Measurements from ENCODE around the gene COL15A1.
"Not testable (repeated sequence)": the region's sequence is repeated elsewhere in the genome, so short reads cannot be mapped to it uniquely, and the experiment has no call there.

COL15A1 gene

DNA sequence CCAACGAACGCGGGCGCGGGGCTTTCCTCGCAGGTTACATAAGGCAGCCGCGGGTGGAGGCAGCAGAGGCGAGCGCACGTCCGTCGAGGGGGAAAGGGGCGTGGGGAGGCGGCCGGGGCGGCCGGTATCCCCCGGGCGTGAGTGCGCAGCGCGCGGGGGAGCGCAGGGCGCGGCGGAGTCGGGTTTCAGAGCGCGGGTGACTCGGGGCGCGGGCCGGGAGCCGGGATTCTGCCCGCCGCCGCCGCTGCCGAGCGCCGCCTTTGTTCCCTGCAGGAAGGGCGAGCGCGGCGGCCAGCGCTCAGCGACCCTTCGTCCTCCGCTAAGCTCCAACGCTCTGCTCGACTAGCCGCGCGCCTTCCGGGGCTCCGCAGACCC, at the start of gene COL15A1:
COL15A1 (plus strand) TSS at position 226 of the 375 bp plus-strand sequence. CDS start 155 bp downstream, outside the sequence.
- no peak for DNase-seq (ENCODE audit: low read depth)

DNA sequence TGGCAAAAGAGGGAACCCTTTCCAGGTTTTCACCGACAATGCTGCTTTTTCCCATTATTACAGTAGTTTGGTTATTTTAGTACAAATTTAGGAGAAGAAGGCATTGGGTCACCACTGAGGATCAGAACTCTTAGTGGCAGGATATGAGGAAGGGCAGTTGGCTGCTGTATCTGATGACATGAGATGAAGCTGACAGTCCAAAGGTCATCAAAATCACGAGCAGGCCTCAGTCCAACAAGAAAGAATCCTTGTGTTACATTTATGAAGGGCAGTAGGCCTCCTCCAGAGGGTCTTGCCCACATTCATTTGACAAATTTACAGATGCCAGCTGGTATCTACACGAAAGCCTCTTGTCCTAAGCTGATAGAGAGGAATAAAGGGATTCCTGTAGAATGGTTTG, 49.5 kb upstream of the COL15A1 start:
- no peak for DNase-seq (ENCODE audit: low read depth)

DNA sequence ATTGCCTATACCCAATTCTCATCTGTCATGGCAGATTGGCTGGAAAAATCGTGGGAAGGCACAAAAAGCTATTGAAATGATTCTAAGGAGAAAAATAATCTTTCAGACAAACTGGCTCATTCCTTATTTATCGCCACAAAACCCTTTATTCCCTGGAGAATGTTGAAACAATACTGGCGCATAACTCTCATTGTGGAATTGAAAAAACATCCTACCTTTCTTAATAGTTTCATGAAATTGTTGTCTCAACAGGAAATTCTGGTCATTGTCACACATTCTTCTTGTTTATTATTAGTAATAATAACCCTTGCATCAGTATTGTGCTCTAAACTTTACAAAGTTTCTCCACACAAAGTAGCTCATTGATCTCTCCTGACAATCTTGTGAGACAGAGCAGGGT, 48.9 kb upstream of the COL15A1 start:
- no peak for DNase-seq (ENCODE audit: low read depth)

DNA sequence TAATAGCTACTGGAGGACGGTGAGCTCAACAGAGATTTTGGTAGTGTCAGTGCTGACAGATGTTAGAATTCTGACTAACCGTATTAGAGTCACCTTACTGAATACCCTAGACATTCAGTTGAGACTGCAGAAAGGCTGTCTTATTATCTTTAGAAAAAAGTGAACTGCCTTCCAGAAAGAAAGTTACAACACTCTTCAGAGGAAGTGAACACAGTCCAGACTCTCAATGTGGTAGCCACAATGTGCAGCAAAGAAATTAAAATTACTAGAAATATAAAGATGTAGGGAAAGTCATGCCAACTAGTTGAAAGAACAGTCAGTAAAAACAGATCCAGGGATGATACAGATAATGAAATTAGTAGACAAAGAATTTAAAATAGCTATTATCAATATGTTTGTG, 47.1 kb upstream of the COL15A1 start:
- DNase-seq (ENCODE audit: low read depth) = no peak

DNA sequence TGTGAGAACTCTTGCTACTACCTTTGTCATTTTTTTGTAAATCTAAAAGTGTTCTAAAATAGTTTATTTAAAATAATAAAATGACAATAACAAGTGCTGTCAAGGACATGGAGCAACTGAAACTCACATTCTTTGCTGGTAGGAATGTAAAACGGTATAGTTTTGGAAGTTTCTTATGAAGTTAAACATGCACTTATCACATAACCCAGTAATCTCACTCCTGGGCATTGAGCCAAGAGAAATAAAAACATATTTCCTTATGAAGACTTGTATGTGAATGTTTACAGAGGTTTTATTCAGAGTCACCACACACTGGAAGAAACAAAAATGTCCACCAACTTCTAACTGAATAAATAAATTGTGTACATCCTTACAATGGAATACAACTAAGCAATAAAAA, 46.0 kb upstream of the COL15A1 start:
- no peak for DNase-seq (ENCODE audit: low read depth)

DNA sequence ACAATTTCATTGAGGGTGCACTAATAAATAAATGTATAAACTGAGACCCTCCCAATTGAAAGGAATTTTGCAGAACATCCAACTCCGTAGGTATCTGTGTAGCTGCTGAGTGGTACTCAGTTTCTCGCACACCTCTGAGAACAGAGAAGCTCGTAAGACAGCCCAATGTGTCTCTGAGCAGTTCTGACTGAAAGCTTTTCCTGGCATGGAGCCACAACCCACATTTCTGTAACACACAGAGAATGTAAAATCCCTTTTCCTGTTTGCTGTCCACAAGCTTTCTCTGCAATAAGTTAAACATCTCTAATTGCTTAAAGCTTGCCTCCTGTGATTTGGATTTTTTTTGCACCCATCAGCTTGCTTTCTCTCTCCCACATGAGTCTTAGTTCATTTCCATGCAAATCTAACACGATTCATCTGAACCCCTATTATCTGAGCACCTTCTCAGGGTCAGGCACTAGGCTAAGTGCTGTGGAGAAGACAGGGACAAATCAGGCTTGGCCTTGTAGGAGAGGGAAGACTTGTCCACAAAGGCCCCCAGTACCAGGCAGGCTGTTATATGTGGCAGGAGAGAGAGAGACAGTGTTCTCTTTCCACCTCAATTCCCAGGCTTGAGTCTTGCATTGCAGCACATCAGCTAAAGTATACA, 44.2 kb upstream of the COL15A1 start:
- no peak for DNase-seq (ENCODE audit: low read depth)

DNA sequence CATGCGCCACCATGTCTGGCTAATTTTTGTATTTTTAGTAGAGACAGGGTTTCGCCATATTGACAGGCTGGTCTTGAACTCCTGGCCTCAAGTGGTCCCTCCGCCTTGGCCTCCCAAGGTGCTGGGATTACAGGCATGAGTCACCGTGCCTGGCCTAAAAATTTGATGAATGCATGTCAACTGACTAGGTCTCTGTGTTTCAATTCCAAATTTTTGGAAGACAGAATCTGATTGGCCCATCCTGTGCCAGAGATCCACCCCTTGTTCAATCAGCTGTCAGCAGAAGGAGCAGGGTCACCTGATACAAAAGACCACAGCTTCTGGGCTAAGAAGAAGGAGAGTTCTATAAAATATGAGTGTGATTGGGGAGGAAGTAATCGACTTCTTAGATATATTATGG, 43.5 kb upstream of the COL15A1 start:
- DNase-seq (ENCODE audit: low read depth) = no peak

DNA sequence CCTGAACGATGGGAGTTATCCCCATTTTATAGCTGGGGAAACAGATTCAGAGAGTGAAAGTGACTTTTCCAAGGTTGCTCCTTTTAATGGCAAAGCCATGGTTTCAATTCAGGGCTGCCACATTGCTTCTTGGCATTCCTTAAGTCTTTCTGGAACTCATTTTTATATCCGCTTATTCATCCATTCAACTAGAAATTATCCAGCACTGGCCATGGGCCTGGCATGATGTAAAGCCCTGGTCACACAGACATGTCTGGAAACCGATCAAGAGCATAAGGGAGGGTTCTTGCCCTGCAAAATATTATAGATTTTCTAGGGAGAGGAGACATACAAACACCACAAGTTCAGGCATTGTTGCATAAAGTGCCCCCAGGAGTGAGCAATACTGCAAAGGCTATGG, 43.0 kb upstream of the COL15A1 start:
- DNase-seq (ENCODE audit: low read depth) = no peak

DNA sequence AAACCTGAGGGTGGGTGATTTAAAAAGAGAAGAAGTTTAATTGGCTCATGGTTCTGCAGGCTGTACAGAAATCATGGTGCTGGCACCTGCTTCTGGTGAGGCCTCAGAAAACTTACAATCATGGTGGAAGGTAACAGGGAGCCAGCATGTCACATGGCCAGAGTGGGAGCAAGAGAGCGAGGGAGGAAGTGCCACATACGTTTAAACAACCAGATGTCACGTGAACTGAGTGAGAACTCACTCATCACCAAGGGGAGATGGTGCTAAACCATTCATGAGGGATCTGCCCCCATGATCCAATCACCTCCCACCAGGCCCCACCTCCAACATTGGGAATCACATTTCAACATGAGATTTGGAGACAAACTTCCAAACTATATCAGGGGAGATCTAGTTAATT, 41.9 kb upstream of the COL15A1 start:
- DNase-seq (ENCODE audit: low read depth) = not testable (repeated sequence)

DNA sequence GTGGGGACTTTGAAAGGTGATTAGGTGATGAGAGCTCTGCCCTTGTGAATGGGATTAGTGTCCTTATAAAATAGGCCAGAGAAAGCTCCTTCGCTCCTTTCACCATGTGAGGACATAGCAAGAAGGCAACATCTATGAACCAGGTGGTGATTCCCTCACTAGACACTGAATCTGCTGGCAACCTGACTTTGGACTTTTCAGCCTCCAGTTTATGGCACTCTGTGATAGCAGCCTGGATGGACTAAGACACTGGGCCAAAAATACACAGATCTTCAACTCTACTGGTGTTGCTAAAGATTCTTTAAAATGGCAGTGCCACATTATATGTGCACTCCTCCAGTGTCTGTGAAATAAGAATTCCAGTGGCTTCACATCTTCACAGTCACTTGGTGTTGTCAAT, 41.2 kb upstream of the COL15A1 start:
- DNase-seq (ENCODE audit: low read depth) = no peak

DNA sequence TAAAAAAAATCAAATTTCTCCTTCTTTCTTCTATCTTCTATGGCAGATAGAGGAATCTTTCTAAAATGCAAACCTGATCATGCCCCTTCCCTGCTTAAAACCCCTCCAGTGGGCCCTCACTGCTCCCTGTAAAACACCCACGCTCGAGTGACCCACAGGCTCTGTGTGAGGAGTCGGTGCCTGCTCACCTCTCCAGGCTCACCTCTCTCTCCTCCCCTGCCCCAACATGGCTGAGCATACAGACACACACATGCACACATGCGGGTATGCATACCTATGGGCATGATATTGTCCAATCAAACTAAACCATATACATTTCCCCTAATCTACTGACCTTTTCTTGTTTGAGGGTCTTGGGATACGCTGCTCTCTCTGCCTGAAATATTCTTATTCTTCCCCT, 40.8 kb upstream of the COL15A1 start:
- DNase-seq (ENCODE audit: low read depth) = no peak

DNA sequence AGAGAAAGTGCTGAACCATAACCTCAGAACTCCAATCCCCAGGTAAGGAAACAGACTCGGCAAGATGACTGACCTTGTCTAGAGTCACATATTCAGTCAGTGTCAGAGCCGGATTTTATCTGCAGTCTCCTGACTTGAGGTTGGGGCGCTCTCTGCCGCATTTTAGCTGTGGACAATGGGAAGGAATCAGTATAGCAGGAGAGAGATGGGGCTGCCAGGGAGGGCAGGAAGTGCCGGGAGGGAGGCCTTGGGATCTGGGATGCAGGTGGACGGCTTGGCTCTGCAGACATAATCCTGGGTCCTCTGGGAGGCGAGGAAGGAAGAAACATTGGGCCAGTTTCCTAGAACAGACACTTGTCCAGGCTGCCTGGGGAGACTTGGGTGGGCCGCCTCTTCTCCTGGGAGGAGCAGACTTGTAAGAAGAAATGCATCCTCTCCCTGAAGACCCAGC, 39.7 kb upstream of the COL15A1 start:
- no peak for DNase-seq (ENCODE audit: low read depth)

DNA sequence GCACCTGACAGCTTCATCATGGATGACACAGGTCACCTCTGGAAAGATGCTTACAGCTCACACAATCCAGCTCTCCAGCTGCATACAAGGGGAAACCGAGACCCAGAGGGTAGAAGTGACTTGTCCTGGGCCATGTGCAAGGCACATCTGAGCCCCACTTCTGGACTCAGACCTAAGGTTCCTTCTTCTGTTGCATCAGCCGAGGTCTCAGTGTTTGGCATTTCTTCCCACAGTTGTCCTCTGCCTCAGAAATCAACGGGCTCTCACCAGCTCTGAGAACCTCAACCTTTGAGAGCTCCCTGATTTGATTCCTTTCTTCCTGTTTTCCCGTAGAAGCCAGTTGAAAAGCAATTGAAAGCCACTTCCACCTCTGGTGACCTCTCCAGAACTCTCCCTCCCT, 38.7 kb upstream of the COL15A1 start:
- DNase-seq (ENCODE audit: low read depth) = no peak

DNA sequence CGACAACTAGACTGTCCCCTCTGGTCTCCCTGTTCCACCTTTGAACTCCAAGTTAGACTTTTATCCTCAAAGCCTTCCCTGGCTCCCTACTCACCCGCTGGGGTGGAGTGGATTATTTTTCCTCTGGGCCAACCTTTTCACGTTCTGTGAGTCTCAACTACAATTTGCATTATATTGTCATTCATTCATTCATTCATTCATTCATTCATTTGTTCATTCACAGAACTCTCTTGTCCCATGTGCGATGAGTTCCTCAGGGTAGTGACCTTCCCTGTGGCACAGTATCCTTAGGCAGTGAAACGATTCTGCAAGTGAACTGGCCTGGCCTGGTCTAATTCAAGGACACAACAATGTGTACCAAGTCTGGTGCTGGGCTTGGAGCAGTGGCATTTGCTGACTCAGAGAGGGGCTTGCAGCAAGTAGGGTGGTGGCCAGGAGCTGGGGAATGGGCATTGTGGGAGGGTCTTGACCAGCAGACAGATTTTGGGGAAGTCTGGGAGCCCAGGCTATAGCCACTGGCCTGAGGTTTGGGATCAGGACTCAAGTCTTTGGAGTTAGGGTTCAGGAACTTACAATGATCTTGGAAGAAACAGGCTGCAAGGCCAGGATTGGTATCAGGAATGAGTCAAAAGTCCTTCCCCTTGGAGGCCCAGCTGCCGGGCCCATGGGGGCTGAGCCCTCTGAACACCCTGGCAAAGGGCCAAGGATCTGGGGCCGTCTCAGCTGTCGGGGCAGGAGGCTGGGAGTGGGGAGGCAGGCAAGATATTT, 37.2 kb upstream of the COL15A1 start:
- DNase-seq (ENCODE audit: low read depth) = no peak

DNA sequence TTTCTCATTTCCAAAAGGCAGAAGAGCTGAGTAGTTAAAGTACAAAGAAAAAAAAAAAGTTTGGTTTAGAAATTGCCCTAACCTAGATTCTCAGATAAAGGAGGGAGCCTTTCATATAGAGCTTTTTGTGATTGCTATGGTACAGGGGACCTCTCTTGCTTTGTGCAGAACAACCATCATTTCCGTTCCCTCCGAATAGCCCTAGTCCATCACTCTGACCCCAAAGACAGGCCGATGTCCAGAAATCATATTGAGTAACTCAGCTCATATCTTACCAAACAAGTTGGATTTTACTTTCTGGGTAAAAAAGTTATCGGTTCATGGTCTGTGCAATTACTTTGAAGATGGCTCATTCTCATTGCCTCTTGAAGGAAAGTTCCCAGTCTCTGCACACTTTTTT, 36.7 kb upstream of the COL15A1 start:
- DNase-seq (ENCODE audit: low read depth) = no peak

DNA sequence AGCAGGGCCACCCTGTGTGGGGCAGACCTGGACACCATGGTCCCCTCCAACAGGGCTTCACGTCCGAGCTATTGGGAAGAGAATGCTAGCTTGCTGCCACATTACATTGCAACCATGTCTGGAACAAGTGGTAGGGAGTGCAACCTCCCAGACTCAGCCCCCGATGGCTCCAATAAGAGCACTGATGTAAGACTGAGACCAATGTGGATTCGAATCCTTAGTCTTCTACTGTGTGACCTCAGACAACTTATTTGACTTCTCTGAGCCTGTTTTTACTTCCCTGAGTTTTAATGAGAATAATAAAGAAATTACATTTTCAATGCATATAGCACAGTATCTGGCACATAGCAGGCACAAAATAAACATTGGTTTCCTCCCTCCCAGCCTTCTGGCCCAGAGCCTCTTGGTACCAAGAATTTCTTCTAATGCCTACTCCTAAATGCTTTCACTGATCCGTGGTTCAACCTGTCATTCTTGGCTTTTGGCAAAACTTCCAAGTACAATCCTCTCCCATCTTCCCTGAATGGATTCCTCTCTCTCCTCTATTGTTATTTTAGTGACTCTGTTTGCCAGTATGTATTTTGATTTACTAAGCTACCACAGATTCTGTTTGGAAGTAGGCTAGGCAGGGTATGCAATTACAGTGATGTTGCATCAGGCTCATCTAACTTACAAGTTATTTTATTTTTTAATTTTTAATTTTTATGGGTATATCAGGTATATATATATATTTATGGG, 34.6 kb upstream of the COL15A1 start:
- no peak for DNase-seq (ENCODE audit: low read depth)

DNA sequence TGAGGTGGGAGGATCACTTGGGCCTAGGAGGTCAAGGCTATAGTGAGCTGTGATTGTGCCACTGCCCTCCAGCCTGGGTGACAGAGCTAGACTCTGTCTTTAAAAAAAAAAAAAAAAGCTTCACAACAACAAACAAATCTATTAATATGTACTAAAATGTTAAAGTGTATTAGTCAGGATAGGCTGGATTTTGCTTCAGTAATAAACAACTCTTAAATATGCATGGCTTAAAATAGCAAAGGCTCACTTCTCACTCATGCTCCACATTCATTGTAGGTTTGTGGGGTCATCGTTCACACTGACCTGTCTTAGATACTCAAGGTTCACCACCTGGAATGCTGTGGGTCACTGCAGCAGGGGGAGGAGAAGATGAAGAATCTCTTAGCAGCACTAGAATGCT, 33.8 kb upstream of the COL15A1 start:
- no peak for DNase-seq (ENCODE audit: low read depth)

DNA sequence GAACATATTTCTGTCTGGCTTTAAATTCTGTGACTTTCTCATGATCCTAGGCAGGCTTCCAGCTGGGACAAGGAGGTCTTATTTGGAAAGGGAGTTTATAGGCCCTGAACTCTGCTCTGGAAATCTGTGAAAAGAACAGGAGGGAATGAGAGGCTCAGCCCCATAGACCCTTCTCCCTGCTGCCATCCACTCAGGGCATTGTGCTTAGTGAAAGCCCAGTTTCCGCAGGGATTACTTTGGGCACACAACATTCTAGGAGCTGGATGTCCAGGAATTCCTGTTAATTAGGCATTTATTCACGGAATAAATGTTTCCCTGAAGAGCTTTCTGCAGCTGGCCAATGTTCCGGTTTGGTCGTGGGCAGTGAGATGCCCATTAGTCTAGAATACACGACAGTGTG, 32.7 kb upstream of the COL15A1 start:
- DNase-seq (ENCODE audit: low read depth) = no peak

DNA sequence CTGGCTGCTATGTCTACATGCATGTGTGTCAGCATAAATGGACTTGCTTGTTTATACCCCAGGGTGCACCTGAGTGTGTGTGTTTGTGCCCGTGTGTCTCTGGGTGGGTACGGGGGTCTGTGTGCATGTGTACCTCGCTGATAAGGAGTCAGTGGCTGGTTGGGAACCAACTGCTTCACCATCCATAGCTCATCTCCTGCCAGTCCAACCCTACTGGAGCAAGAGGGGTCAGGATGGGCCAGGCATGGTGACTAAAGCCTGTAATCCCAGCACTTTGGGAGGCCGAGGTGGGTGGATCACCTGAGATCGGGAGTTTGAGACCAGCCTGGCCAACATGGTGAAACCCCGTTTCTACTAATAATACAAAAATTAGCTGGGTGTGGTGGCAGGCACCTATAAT, 32.0 kb upstream of the COL15A1 start:
- DNase-seq (ENCODE audit: low read depth) = not testable (repeated sequence)

DNA sequence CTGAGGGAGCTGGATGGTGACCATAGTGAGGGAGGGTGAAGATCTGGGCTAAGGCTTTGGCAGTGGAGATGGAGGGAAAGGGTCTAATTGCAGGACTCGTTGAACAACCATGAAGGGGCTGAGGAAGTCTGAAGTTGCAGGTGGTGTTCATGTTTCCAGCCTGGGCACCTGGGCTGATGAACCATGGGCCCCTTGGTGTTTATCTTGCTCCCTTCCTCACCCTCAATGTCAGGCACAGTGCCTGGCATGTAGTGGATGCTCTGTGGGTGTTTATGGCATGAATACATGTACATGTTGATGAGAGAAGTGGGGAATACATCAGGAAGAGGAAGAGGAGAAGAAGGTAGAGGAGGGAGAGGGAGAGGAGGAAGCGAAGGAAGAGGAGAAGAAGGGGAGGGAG, 31.3 kb upstream of the COL15A1 start:
- DNase-seq (ENCODE audit: low read depth) = no peak

DNA sequence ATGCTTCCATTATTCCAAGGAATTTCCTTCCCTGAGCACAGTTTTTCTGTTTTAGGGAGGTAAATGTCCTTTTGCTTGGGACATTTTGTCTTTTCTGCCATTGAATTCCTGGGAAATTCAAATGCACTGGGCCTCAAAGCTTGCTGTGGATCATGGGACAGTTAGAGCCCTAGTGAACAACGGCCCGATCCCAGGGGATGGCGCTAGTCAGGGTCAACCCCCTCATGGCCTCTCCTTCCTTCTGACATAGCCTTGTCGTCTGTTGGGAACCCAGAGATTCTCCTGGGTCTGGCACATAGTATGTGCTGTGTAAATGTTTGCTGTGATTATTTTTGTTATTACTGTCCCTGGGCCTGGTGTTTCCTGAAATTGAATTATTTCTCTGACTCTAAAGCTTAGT, 30.7 kb upstream of the COL15A1 start:
- no peak for DNase-seq (ENCODE audit: low read depth)

DNA sequence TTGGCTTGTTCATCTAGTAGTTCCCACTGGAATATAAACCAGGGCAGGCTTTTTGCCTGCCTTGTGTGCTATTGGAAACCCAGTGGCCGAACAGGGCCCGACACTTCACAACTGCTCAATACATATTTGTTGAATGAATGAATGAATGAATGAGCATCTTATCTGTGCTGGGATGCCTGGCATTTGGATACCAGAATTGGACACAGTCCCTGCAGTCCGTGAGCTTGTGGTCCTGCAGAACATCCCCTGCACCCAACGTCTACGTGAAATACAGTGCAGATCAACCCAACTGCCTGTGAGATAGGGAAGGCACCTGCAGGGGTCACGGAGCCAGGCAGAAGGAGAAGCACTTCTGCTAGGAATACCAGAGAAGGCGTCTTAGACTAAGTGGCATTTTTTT, 30.0 kb upstream of the COL15A1 start:
- no peak for DNase-seq (ENCODE audit: low read depth)

DNA sequence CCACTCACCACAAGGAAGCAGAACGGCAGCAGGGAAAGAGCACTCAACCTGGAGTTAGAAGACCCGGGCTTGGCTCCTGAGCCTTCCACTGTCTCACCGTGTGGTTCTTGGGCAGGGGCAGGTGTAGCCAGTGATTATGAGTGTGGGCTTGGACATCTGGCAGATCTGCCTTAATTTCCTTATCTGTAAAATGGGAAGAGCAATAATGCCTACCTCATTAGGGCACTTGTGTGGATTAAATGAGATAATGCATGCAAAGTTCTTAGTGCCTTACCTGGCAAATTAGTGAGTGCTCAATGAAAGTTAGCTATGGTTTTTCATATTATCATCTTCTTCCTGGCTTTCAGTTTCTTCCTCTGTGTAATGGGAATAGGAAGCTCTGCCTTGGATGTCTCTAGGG, 28.1 kb upstream of the COL15A1 start:
- no peak for DNase-seq (ENCODE audit: low read depth)

All from stimulated activated CD8-positive, alpha-beta memory T cell treated with anti-CD3 and anti-CD28 coated beads, Interleukin-12 subunit alpha, Interleukin-12 subunit beta, amount 100 ng/mL, for 4 hours (primary cell).